Transverse colon (tissue), 3 donors: Measurements from ENCODE around the gene WWOX.

Experiments used
- EP300 ChIP-seq: sonication (generic); formaldehyde crosslinking; IDR thresholded peaks from one replicate; pipeline ENCODE4 v1.6.1; 2017; ENCODE audit warnings: antibody characterized with exemption, low read depth
- POLR2A ChIP-seq: fragments of 450-650 bp; IDR thresholded peaks from one replicate; pipeline ENCODE4 v1.6.1; 2016; ENCODE audit warnings: antibody characterized with exemption, mild to moderate bottlenecking, moderate library complexity
- TF ChIP-seq, protein P1 (sequence below), 5 experiments: fragments of 200-600 bp in 3 of 5; fragments of 450-650 bp in 2 of 5; sonication (generic) in 3 of 5; IDR thresholded peaks; 1 replicate in 2 of 5; 2 replicates in 3 of 5; pipeline ENCODE4 v1.5.1; 2016 to 2017; ENCODE audit warnings: antibody characterized with exemption in 5 of 5, inconsistent platforms in 3 of 5, mild to moderate bottlenecking in 2 of 5, moderate library complexity in 1 of 5

DNA sequence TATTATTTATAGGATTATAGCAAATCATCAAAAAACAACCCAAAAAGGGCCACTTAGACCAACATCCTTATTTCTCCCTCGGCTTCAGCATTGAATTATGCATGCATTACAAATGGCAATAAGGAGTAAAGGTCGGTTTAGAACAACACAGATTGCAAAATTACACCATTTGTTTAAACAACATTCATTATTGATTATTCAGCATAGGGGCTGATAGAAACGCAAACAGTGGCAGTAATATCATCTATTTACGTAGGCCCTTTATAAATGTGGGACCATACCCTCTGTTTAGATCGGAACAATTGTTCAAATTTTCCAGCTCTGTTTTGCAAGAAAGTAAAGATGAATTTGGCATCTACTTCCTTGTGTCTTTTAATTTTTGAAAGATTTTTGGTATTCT is 153.3 kb downstream of the WWOX start:
- TF ChIP-seq, protein P1, sequence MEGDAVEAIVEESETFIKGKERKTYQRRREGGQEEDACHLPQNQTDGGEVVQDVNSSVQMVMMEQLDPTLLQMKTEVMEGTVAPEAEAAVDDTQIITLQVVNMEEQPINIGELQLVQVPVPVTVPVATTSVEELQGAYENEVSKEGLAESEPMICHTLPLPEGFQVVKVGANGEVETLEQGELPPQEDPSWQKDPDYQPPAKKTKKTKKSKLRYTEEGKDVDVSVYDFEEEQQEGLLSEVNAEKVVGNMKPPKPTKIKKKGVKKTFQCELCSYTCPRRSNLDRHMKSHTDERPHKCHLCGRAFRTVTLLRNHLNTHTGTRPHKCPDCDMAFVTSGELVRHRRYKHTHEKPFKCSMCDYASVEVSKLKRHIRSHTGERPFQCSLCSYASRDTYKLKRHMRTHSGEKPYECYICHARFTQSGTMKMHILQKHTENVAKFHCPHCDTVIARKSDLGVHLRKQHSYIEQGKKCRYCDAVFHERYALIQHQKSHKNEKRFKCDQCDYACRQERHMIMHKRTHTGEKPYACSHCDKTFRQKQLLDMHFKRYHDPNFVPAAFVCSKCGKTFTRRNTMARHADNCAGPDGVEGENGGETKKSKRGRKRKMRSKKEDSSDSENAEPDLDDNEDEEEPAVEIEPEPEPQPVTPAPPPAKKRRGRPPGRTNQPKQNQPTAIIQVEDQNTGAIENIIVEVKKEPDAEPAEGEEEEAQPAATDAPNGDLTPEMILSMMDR (IDR thresholded peaks at IDR 0.05) = no peak
- TF ChIP-seq POLR2A = no peak
- TF ChIP-seq EP300 = no peak
